GM06990 (cell line): Measurements from ENCODE around the gene CADM4.

Experiments used
- DNase-seq: peaks from one replicate; pipeline ENCODE4 v3.0.0-alpha.2; 2011; ENCODE audit not compliant: insufficient read length; ENCODE audit errors: extremely low read depth
- H3K27me3 ChIP-seq: replicated peaks from 2 replicates; pipeline ENCODE4 v1.6.0; 2011; ENCODE audit warnings: low read length; ENCODE audit not compliant: control insufficient read depth, insufficient read depth
- H3K36me3 ChIP-seq: 2 replicates; pipeline ENCODE4 v1.5.1; 2011; ENCODE audit warnings: low read length; ENCODE audit not compliant: control insufficient read depth, insufficient read depth
- H3K4me3 ChIP-seq: replicated peaks from 2 replicates; pipeline ENCODE4 v1.5.1; 2011; ENCODE audit warnings: low read depth, mild to moderate bottlenecking, control low read depth, low read length
- TF ChIP-seq, protein P1 (sequence below): IDR thresholded peaks from 2 replicates; pipeline ENCODE4 v1.5.1; 2011; ENCODE audit warnings: low read length, control low read depth, mild to moderate bottlenecking, inconsistent platforms; ENCODE audit not compliant: insufficient read depth, poor library complexity, severe bottlenecking

The CADM4 gene

DNA sequence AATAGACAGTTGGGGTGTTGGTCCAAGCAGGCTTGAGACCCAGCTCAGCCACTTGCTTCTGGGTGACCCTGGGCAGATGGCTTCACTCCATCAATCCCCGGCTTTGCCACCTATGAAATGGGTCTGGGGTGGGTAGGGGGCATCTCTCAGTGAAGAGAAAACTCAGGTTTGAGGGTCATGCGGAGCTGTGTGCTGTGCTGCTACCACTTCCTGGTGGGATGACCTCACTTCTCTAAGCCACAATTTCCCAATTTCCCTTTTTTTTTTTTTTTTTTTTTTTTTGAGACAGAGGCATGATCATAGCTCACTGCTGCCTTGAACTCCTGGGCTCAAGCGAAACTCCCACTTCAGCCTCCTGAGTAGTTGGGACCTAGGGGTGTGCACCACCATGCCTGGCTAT lies 34.9 kb upstream of the CADM4 start:
- no peaks in the 10 kb centered on the region for H3K36me3 ChIP-seq
- H3K4me3 ChIP-seq: no peak overlapping the region
- TF ChIP-seq, protein P1, sequence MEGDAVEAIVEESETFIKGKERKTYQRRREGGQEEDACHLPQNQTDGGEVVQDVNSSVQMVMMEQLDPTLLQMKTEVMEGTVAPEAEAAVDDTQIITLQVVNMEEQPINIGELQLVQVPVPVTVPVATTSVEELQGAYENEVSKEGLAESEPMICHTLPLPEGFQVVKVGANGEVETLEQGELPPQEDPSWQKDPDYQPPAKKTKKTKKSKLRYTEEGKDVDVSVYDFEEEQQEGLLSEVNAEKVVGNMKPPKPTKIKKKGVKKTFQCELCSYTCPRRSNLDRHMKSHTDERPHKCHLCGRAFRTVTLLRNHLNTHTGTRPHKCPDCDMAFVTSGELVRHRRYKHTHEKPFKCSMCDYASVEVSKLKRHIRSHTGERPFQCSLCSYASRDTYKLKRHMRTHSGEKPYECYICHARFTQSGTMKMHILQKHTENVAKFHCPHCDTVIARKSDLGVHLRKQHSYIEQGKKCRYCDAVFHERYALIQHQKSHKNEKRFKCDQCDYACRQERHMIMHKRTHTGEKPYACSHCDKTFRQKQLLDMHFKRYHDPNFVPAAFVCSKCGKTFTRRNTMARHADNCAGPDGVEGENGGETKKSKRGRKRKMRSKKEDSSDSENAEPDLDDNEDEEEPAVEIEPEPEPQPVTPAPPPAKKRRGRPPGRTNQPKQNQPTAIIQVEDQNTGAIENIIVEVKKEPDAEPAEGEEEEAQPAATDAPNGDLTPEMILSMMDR: no peak
- no peaks in the 10 kb centered on the region for H3K27me3 ChIP-seq
- DNase-seq: no peak

DNA sequence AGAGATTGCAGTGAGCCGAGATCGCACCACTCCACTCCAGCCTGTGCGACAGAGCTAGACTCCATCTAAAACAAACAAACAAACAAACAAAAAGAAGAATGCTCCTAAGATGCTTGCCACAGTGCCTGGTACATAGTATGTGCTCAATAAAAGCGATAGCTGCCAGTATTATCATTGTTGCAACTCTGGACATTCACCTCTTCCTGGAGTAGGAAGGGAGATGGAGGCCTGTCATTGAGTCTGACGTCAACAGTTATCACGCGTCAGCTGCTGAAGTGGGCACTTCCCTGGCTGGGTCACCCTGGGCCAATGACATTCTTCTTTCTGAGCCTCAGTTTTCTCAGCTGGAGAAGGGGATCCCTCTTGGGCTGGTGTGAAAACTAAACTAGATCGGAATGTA lies 34.5 kb upstream of the CADM4 start:
- TF ChIP-seq, protein P1: no peak
- no peak for DNase-seq
- Histone ChIP-seq H3K27me3 (no peaks in the 10 kb centered on the region; the same call in 1 of the 2 replicates), H3K36me3 (no peaks in the 10 kb centered on the region), H3K4me3 (no peak overlapping the region)

DNA sequence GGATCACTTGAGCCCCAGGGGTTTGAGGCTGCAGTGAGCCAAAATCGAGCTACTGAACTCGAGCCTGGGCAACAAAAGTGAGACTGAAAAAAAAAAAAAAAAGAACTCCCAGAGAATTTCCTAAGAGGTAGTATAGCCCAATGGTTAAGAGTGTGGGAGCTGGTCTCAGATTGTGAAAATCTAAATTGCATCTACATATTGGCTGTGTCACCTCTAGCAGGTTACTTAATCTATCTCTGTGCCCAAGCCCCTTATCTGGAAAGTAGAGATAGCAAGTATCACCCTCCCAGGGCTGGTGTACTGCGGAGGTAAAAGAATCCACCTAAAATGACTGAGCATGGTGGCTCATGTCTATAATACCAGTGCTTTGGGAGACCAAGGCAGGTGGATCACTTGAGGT lies 34.0 kb upstream of the CADM4 start:
- no peaks in the 10 kb centered on the region for H3K36me3 ChIP-seq
- no peak overlapping the region for H3K4me3 ChIP-seq
- H3K27me3 ChIP-seq: no peaks in the 10 kb centered on the region; the same call in none of the 2 replicates
- no peak for DNase-seq
- TF ChIP-seq, protein P1: no peak

DNA sequence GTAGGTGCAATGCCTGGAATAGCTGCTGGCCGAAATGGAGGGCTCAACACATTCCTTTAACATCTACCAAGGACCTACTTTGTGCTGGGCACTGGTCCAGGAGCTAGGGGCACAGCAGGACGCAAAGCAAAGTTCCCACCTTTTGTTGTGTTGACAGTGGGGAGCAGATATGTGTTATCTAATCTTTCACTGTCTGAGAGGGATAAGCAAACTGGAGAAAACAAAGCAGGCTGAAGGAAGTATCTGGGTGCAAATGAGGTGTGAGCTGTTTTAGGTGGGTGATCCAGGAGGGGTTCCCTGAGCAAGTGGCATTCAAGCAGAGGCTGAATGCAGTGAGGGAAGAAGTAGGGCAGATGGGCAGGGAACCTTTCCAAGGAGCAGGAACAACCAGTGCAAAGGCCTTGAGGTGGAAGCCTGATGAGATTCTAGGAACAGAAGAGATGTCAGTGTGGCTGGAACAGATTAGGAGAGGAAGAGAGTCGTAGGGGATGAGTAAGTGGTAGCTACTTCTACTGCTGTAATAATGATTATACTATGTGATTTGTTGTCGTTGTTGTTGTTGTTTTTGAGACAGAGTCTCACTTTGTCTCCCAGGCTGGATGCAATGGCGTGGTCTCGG lies 32.5 kb upstream of the CADM4 start:
- Histone ChIP-seq H3K36me3 (no peaks in the 10 kb centered on the region), H3K4me3 (no peak overlapping the region), H3K27me3 (no peaks in the 10 kb centered on the region; the same call in none of the 2 replicates)
- no peak for DNase-seq
- TF ChIP-seq, protein P1: no peak

DNA sequence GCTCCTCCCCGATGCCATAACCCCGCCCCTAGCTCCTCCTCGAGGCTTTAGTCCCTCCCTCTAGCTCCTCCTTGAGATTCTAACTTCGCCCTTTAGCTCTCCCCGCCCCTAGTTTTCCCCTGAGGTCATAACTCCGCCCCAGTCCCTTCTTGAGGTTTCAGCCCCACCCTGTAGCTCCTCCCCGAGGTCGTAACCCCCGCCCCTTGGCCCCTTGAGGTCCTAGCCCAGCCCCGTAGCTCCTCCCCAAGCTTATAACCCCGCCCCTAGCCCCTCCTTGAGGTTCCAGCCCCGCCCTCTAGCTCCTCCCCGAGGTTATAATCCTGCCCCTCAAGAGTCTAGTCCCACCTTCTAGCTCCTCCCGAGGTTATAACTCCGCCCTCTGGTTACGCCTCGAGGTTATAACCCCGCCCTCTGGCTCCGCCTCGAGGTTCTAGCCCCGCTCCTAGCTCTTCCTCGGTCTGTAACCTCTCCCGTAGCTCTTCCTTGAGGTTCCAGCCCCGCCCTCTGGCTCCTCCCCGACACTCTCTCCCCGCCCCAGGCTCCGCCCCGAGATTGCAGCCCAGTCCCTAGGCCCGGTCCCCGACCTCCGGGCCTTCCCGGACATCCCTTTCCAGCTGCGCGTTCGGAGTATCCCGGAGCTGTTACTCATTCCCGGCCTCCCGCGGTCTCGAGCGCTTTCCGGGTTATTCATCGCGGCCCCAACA lies 28.9 kb upstream of the CADM4 start:
- TF ChIP-seq, protein P1: no peak
- Histone ChIP-seq H3K36me3 (no peaks in the 10 kb centered on the region), H3K27me3 (no peaks in the 10 kb centered on the region; the same call in none of the 2 replicates), H3K4me3 (peak overlapping the region; percentile 60)
- DNase-seq: peak; percentile 91
